ENCODE results near the gene VSTM2A. TPM values are rescaled to one million over a fixed set of nuclear protein-coding genes. Genes with fewer than 3 reads are reported as not detected.

Gene VSTM2A, protein sequence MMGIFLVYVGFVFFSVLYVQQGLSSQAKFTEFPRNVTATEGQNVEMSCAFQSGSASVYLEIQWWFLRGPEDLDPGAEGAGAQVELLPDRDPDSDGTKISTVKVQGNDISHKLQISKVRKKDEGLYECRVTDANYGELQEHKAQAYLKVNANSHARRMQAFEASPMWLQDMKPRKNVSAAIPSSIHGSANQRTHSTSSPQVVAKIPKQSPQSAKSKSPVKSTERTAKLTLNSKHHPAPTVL
- not detected in 2 replicates for total RNA-seq (2013; cell fraction: nucleolus; rRNA removed)
- total RNA-seq (2014; rRNA removed) (not detected in 2 replicates), total RNA-seq (2014; rRNA removed; fragmentation: Illumina TruSeq; extraction: Trizol) (not detected in 2 replicates), total RNA-seq (2021) (not detected in 2 replicates), polyA plus RNA-seq (2011; rRNA removed) (0.22 TPM in 1 of 2 replicates, not detected in the other), polyA plus RNA-seq (2014; fragmentation: Illumina TruSeq; extraction: Trizol) (not detected in 2 replicates), polyA plus RNA-seq (2014; fragmentation: Nextera tagmentation; extraction: Ambion mirVana) (not detected), polyA plus RNA-seq (2014; rRNA removed) (not detected in 2 replicates), polyA plus RNA-seq (2016; fragmentation: Nextera tagmentation; extraction: Ambion mirVana) (not detected), polyA minus RNA-seq (2011; rRNA and poly(A)+ RNA removed) (not detected in 2 replicates), Bru-seq, nascent RNA (not detected), BruChase-seq, experiment 1, labeled RNA remaining after a 6-hour chase (not detected), BruChase-seq, experiment 2, labeled RNA remaining after a 2-hour chase (percentile 4 among the genes with signal in this experiment)
- polyA plus RNA-seq (2011; ENCODE audit: low read depth): not detected
- not detected in 2 replicates for polyA plus RNA-seq (2011; cell fraction: cytosol; rRNA removed)
- 0.03 TPM in 1 of 2 replicates, not detected in the other for polyA plus RNA-seq (2011; cell fraction: nucleus; rRNA removed)
- not detected in 2 replicates for polyA plus RNA-seq (2012)
- polyA minus RNA-seq (2011; cell fraction: cytosol; rRNA and poly(A)+ RNA removed): not detected in 2 replicates
- not detected in 2 replicates for polyA minus RNA-seq (2011; cell fraction: nucleus; rRNA and poly(A)+ RNA removed)
- long read RNA-seq, experiment 1: 0 reads
- long read RNA-seq, experiment 2: 0 reads

DNA sequence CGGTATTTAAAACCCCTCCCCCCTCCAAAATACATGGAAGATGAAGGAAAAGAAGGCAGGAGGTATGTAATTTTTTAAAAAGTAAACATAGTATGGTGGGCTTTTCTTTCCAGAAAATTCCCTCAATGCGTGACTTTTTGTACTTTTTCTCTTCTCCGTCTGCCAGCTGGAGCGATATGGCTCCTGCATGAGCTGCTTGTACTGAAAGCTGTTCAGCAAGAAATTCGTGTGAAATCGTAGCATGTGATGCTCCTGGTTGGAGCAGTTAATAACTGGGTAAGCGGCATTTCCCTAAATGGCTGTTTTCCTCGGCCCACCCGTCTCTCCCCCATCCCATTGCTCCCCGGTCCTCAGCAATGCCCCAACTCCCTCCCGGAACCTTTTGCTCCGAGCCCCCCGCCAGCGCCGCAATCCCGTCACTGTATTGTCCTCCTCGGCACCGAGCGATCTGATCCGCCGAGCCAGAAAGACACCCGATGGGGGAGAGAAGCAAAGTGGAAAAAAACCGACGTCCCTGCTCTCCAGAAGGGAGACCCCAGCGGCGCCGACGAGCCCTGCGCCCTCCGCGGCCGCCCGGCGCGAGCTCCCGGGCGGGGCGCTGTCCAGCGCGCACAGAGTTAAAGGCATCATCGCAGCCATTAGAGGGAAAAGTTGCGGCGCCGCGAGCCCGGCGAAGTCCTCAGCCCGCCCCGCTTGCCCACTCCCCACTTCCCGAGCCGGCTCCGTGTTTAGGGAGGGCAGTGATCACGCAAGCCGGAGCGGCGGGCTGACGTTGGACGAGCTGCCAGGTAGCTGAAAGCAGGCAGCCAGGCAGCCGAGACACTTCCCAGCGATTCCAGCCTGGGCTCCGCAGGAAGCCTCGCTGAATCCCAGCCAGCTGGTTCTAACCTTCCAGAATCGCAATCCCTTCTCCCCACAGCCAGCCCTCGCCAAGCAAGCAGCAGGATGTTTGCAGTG, at the start of gene VSTM2A:
TSS of gene VSTM2A (plus strand) at position 707 of the 957 bp plus-strand sequence. CDS start 356 bp downstream, outside the sequence.
- Histone ChIP-seq H4K20me1 (ENCODE audit: control insufficient read depth, insufficient read depth) (no peaks in the 10 kb centered on the region), H3K4me2 (ENCODE audit: control insufficient read depth, insufficient read depth) (no peak within 1 kb of the TSS), H3K27me3 (replicated peaks in 1 of 2; ENCODE audit: control insufficient read depth in 2 of 2, insufficient read depth in 2 of 2, low read length in 1 of 2) (peaks cover 0 to 2% of the 10 kb centered on the region in 2 experiments; a peak in 1 of 4 replicates), H3K9me3 (replicated peaks; ENCODE audit: control insufficient read depth, insufficient read depth, low read length) (no peaks in the 10 kb centered on the region), H3K27ac (ENCODE audit: control insufficient read depth, insufficient read depth) (no peak within 1 kb of the TSS), H3K4me1 (ENCODE audit: control insufficient read depth, insufficient read depth, low read length) (no peaks in the 10 kb centered on the region), H3K9ac (ENCODE audit: control insufficient read depth, insufficient read depth, low read length) (no peak within 1 kb of the TSS), H2AFZ (ENCODE audit: control insufficient read depth, low read depth, low read length) (no peak within 1 kb of the TSS), H3K79me2 (ENCODE audit: control insufficient read depth, insufficient read depth, low read length) (no peaks in the 10 kb centered on the region), H3K36me3 (ENCODE audit: control insufficient read depth in 2 of 2, insufficient read depth in 2 of 2, low read length in 1 of 2) (no peaks in the 10 kb centered on the region), H3K4me3 (no peak within 1 kb of the TSS)
- 52% methylated on average over 54 of the region's 64 CpGs for WGBS (ENCODE audit: insufficient coverage, insufficient replicate concordance, low lambda C conversion rate, missing lambda C conversion rate)
- no peak for FAIRE-seq
- BruUV-seq (replicated peaks): no TSS peak
- intact Hi-C loops (cut with micrococcal nuclease; ENCODE audit: unreplicated experiment) (no loop called here), in situ Hi-C loops (cut with MboI) (no loop called here)
- RAD21 ChIA-PET (ENCODE audit: unreplicated experiment): no interaction called here
- POLR2A ChIA-PET: no interaction called here
- CTCF ChIA-PET: no interaction called here
- SMC1A ChIA-PET (ENCODE audit: uncharacterized antibody, unreplicated experiment): no interaction called here
- ATAC-seq: no peak
- DNase-seq (ENCODE audit: low read depth, low spot score): no peak
- TF ChIP-seq ZNF274 (IDR thresholded peaks at IDR 0.05; ENCODE audit: insufficient read depth, insufficient read length) (no peak), IRF4 (IDR thresholded peaks at IDR 0.05; ENCODE audit: low read depth, low read length) (no peak), TCF3 (IDR thresholded peaks at IDR 0.05; ENCODE audit: borderline replicate concordance, insufficient read depth, low read depth, low read length) (no peak), PAX5 (IDR thresholded peaks at IDR 0.05; ENCODE audit: borderline replicate concordance, low read depth, low read length) (no peak), BHLHE40 (IDR thresholded peaks at IDR 0.05; ENCODE audit: borderline replicate concordance in 1 of 2, low read depth in 2 of 2, low read length in 1 of 2) (no peak), NFXL1 (IDR thresholded peaks at IDR 0.05; ENCODE audit: borderline replicate concordance) (no peak), POLR2AphosphoS5 (IDR thresholded peaks at IDR 0.05; ENCODE audit: low read length) (no peak), EP300 (IDR thresholded peaks at IDR 0.05; ENCODE audit: borderline replicate concordance in 1 of 2, control insufficient read depth in 1 of 2, low read depth in 2 of 2, low read length in 2 of 2) (no peak), CBFB (IDR thresholded peaks at IDR 0.05; ENCODE audit: low read depth) (no peak)
- TF ChIP-seq, protein P1, sequence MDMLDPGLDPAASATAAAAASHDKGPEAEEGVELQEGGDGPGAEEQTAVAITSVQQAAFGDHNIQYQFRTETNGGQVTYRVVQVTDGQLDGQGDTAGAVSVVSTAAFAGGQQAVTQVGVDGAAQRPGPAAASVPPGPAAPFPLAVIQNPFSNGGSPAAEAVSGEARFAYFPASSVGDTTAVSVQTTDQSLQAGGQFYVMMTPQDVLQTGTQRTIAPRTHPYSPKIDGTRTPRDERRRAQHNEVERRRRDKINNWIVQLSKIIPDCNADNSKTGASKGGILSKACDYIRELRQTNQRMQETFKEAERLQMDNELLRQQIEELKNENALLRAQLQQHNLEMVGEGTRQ (IDR thresholded peaks at IDR 0.05; ENCODE audit: borderline replicate concordance, low read depth, low read length): no peak
- TF ChIP-seq, protein P2, sequence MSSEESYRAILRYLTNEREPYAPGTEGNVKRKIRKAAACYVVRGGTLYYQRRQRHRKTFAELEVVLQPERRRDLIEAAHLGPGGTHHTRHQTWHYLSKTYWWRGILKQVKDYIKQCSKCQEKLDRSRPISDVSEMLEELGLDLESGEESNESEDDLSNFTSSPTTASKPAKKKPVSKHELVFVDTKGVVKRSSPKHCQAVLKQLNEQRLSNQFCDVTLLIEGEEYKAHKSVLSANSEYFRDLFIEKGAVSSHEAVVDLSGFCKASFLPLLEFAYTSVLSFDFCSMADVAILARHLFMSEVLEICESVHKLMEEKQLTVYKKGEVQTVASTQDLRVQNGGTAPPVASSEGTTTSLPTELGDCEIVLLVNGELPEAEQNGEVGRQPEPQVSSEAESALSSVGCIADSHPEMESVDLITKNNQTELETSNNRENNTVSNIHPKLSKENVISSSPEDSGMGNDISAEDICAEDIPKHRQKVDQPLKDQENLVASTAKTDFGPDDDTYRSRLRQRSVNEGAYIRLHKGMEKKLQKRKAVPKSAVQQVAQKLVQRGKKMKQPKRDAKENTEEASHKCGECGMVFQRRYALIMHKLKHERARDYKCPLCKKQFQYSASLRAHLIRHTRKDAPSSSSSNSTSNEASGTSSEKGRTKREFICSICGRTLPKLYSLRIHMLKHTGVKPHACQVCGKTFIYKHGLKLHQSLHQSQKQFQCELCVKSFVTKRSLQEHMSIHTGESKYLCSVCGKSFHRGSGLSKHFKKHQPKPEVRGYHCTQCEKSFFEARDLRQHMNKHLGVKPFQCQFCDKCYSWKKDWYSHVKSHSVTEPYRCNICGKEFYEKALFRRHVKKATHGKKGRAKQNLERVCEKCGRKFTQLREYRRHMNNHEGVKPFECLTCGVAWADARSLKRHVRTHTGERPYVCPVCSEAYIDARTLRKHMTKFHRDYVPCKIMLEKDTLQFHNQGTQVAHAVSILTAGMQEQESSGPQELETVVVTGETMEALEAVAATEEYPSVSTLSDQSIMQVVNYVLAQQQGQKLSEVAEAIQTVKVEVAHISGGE (CRISPR knock-in tag; IDR thresholded peaks at IDR 0.05): no peak

All from GM12878 (cell line).